ENCODE measurements around the gene OCA2.

OCA2 gene

DNA sequence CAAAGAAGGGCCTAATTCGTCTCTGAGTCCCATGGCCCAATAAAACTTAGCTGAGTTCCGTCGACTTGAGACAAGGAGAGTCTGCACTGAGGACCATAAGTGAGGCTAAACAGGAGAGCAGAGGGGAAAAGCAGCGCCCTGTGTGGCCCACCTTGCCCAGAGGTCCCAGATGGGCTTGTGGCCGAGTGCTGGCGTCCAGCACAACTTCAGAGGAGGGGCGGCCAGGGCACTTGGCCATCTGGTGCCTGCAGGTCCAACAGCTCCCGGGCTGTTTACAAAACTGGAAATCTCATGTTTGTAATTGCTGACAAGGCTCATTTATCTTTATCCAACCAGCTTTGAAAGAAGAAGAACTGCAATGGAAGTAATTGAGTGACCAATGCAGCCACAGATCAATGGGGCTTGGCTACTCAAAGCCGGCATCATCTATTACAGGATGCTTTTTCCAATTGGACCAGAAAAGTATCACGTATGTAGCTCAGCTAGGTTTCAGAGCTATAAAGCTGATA is 306.3 kb downstream of the OCA2 start:
- TF ChIP-seq, protein P1, sequence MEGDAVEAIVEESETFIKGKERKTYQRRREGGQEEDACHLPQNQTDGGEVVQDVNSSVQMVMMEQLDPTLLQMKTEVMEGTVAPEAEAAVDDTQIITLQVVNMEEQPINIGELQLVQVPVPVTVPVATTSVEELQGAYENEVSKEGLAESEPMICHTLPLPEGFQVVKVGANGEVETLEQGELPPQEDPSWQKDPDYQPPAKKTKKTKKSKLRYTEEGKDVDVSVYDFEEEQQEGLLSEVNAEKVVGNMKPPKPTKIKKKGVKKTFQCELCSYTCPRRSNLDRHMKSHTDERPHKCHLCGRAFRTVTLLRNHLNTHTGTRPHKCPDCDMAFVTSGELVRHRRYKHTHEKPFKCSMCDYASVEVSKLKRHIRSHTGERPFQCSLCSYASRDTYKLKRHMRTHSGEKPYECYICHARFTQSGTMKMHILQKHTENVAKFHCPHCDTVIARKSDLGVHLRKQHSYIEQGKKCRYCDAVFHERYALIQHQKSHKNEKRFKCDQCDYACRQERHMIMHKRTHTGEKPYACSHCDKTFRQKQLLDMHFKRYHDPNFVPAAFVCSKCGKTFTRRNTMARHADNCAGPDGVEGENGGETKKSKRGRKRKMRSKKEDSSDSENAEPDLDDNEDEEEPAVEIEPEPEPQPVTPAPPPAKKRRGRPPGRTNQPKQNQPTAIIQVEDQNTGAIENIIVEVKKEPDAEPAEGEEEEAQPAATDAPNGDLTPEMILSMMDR (IDR thresholded peaks at IDR 0.05): no peak

DNA sequence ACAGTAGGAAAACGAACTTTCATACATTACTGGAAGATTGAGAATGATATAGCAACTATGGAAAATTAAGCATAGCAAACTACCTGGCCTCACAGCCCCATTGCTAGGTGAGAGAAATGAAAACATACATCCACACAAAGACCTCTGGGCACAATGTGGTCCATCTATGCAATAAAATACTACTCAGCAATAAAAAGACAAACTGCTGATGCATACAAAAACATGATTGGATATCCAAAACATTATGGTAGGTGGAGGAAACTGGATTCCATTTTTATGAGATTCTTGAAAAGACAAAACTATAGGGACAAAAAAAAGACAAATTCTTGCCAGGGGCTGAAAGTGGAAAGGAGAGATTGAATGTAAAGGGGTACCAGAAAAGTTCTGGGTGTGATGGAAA is 308.8 kb downstream of the OCA2 start:
- TF ChIP-seq, protein P1 (IDR thresholded peaks at IDR 0.05): no peak

DNA sequence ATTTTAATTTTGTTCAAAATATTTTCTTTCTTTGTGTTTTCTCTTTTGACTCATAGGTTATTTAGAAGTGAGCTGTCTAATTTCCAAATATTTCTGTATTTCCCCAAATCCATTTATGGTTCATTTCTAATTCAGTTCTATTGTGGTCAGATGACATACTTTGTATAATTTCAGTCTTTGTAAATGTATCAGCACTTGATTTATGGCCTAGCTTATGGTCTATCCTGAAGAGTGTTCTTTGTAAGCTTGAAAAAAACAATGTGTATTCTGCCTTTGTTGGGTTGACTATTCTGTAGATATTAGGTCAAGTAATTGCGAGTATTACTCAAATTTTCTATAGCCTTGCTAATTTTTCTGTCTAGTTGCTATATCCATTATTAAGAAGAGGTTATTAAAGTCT is 311.2 kb downstream of the OCA2 start:
- TF ChIP-seq, protein P1 (IDR thresholded peaks at IDR 0.05): no peak

DNA sequence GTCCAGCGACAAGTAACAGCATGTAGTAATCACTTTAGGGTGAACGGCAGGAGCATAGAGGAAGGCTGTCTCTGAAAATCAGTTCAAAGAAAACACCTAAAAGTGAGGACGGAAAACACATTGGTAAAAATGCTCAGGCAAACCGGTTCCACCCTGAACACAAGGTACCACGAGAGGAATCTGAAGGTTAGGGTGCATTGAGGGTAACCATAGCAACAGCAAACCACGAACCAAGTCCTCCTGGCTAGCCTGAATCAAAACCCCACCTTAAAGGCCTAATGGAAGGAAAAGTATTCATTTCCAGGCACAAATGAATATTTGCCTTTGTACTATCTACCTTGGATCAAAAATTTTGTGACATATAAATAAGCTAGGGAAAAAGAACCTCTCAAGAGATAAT is 315.0 kb downstream of the OCA2 start:
- TF ChIP-seq, protein P1 (IDR thresholded peaks at IDR 0.05): no peak

- TF ChIP-seq, protein P1 (IDR thresholded peaks at IDR 0.05): no peak
These were observed 315.4 kb downstream of the OCA2 start for GRCh38 chr15:27783678-27784077.

- TF ChIP-seq, protein P1 (IDR thresholded peaks at IDR 0.05): no peak
These were observed 317.0 kb downstream of the OCA2 start for GRCh38 chr15:27782125-27782524.

GRCh38 chr15:27776501-27776900 is 322.6 kb downstream of the OCA2 start:
- TF ChIP-seq, protein P1 (IDR thresholded peaks at IDR 0.05): no peak

DNA sequence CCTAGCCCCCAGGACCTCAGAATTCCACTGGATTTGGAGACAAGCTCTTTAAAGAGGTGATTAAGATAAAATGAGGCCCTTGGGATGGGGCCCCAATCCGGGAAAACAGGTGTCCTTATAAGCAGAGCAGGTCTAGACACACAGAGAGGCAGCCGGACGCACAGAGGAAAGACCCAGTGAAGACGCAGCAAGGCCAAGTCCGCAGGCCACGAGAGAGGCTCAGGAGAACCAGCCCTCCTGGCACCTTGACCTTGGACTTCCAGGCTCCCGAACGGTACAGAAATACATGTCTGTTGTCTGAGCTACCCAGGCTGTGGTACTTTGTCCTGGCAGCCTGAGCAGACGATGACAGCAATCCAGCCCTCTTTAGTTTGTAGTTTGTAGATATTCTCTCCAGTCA is 324.5 kb downstream of the OCA2 start:
- TF ChIP-seq, protein P1 (IDR thresholded peaks at IDR 0.05): no peak
